GM06990 (cell line): ENCODE results near the gene BTN2A1.
"Not testable (repeated sequence)": the region's sequence is repeated elsewhere in the genome, so short reads cannot be mapped to it uniquely, and the experiment has no call there.

Experiments
- DNase-seq: peaks from one replicate; pipeline ENCODE4 v3.0.0-alpha.2; 2011; ENCODE audit not compliant: insufficient read length; ENCODE audit errors: extremely low read depth
- H3K27me3 ChIP-seq: replicated peaks from 2 replicates; pipeline ENCODE4 v1.6.0; 2011; ENCODE audit warnings: low read length; ENCODE audit not compliant: control insufficient read depth, insufficient read depth
- H3K36me3 ChIP-seq: 2 replicates; pipeline ENCODE4 v1.5.1; 2011; ENCODE audit warnings: low read length; ENCODE audit not compliant: control insufficient read depth, insufficient read depth
- H3K4me3 ChIP-seq: replicated peaks from 2 replicates; pipeline ENCODE4 v1.5.1; 2011; ENCODE audit warnings: low read depth, mild to moderate bottlenecking, control low read depth, low read length
- TF ChIP-seq, protein P1 (sequence below): IDR thresholded peaks from 2 replicates; pipeline ENCODE4 v1.5.1; 2011; ENCODE audit warnings: low read length, control low read depth, mild to moderate bottlenecking, inconsistent platforms; ENCODE audit not compliant: insufficient read depth, poor library complexity, severe bottlenecking

BTN2A1 gene

DNA sequence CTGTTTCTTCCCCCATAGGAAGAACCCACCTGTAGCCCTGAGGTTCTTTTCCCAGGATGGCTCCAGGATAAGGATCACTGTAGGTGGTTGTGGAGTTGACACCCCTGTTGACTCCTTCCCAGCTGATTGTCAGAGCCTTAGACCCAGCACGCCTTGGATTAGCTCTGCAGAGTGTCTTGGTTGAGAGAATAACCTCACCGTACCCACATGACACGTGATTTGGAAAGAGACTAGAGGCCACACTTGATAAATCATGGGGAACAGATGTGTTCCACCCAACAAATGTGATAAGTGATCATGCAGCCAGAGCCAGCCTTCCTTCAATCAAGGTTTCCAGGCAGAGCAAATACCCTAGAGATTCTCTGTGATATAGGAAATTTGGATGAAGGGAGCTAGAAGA lies 43.5 kb upstream of the BTN2A1 start:
- H3K4me3 ChIP-seq, result no peak overlapping the region
- H3K36me3 ChIP-seq, result peaks cover 10% of the 10 kb centered on the region
- H3K27me3 ChIP-seq, result no peaks in the 10 kb centered on the region
- TF ChIP-seq, protein P1, sequence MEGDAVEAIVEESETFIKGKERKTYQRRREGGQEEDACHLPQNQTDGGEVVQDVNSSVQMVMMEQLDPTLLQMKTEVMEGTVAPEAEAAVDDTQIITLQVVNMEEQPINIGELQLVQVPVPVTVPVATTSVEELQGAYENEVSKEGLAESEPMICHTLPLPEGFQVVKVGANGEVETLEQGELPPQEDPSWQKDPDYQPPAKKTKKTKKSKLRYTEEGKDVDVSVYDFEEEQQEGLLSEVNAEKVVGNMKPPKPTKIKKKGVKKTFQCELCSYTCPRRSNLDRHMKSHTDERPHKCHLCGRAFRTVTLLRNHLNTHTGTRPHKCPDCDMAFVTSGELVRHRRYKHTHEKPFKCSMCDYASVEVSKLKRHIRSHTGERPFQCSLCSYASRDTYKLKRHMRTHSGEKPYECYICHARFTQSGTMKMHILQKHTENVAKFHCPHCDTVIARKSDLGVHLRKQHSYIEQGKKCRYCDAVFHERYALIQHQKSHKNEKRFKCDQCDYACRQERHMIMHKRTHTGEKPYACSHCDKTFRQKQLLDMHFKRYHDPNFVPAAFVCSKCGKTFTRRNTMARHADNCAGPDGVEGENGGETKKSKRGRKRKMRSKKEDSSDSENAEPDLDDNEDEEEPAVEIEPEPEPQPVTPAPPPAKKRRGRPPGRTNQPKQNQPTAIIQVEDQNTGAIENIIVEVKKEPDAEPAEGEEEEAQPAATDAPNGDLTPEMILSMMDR, result no peak
- no peak for DNase-seq

DNA sequence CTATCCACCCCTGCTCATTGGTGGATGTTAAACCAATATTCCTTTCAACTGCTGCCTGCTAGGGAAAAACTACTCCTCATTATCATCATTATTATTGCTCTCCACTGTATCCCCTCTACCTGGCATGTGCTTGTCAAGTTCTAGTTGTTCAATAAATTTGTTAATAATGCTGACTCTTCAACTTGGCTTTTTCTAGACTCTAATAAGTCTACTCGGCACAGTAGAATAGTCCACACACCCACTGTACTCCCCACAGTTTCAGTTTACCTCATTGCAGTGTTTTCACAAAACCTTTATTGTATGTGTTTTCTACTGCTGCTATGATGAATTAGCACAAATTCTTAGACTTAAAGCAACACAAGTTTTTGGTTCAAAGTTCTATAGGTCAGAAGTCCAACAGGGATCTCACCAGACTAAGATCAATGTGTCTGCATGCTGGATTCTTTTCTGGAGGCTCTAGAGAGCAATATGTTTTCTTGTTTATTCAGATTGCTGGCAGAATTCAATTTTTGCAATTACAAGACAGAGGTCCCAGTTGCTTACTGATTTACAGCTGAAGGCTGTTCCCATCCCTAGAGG lies 42.6 kb upstream of the BTN2A1 start:
- no peak for DNase-seq
- peaks cover 5% of the 10 kb centered on the region for H3K36me3 ChIP-seq
- TF ChIP-seq, protein P1, result no peak
- no peak overlapping the region for H3K4me3 ChIP-seq
- H3K27me3 ChIP-seq, result no peaks in the 10 kb centered on the region

DNA sequence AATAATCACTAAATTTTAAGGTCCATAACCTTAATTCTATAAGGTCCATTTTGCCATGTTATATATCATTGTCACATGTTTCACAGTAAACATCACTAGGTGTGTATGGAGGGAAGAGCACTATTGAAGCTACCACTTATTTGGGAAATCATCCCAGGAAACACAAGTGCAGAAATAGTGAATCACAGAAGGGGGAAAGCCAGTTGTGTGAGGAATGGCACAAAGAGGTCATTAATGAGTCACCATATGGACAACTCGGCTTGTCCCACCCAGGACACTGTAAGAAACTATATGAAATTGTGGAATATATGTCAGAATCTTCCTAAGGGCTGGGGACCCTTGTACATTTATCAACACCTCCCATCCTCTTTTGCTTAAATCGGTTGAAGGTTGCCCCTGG lies 42.0 kb upstream of the BTN2A1 start:
- H3K36me3 ChIP-seq, result peaks cover 5% of the 10 kb centered on the region
- no peaks in the 10 kb centered on the region for H3K27me3 ChIP-seq
- H3K4me3 ChIP-seq, result no peak overlapping the region
- TF ChIP-seq, protein P1, result no peak
- DNase-seq, result no peak

DNA sequence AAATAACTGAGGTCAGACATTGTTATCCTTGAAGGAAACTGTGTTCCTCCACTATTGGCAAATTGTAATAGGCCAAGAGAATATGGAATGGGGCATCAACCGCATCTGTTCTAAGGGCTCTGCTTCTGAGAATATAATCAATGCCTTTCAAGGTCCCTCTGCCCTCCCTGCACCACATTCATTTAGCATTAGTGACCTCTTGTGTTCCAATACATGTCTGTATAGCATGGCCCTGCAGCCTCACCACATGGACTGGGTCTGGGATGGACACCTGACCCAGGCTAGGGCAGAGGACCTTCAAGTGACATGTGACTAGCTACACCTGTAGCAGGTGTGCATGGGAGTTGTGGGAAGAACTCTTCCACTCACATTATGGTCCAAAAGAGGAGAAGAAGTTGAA lies 41.5 kb upstream of the BTN2A1 start:
- Histone ChIP-seq H3K36me3 (peaks cover 5% of the 10 kb centered on the region), H3K27me3 (no peaks in the 10 kb centered on the region), H3K4me3 (no peak overlapping the region)
- TF ChIP-seq, protein P1, result no peak
- no peak for DNase-seq

DNA sequence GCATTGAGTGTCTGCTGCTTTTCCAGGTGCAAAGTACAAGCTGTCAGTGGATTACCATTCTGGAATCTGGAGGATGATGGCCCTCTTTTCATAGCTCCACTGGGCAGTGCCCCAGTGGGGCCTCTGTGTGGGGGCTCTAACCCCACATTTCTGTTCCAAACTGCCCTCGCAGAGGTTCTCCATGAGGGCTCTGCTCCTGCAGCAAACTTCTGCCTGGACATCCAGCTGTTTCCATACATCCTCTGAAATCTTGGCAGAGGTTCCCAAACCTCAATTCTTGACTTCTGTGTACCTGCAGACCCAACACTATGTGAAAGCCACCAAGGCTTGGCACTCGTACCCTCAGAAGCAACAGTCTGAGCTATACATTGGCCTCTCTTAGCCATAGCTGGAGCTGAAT lies 39.7 kb upstream of the BTN2A1 start:
- not testable (repeated sequence) for H3K27me3 ChIP-seq, H3K4me3 ChIP-seq, H3K36me3 ChIP-seq, DNase-seq

DNA sequence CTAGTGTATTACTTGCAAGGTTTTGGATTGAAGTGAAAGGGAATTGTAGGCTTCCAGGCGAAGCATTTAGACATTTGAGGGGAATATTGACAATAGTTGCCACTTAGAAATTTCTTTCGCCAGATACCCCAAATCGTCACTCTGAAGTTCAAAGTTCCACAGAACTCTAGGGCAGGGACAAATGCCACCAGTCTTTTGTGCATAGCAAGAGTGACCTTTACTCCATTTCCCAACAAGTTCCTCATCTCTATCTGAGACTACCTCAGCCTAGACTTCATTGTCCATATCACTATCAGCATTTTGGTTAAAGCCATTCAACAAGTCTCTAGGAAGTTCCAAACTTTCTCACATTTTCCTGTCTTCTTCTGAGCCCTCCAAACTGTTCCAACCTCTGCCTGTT lies 39.0 kb upstream of the BTN2A1 start:
- H3K4me3 ChIP-seq, H3K36me3 ChIP-seq, DNase-seq, H3K27me3 ChIP-seq: not testable (repeated sequence)

DNA sequence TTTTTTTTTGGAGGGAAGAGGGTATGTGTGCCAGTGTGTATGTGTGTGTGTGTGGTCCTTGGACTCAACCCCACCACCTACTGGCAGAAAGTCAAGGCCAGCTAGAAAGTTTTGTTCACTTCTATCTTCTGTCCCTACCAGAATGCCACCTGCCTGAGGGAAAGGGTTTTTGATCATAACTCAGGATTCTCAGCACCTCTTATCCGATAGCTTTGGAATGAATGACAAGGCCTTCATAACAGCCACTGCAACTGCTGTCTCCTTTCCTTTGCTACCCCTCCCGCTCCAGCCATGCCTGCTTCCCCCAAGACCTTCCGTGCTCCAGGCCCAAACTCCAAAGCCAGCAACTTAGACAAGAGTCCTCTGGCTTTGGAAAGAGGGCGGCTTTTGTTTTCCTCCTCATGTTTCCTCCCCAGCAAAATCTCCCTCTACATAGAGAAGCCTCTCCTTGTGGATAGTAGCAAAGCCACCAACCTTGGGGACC lies 37.0 kb upstream of the BTN2A1 start:
- no peak for DNase-seq
- Histone ChIP-seq H3K4me3 (no peak overlapping the region), H3K36me3 (no peaks in the 10 kb centered on the region; the same call in 1 of the 2 replicates), H3K27me3 (no peaks in the 10 kb centered on the region)
- TF ChIP-seq, protein P1, result peak; percentile 74
